H9 (cell line): ENCODE results near the gene IFNG-AS1. TPM values are rescaled to one million over a fixed set of nuclear protein-coding genes. Genes with fewer than 3 reads are reported as not detected.

Experiments used
- DNase-seq: peaks from one replicate; pipeline ENCODE4 v3.0.0-alpha.2; 2017
- H2AFZ ChIP-seq: one replicate; pipeline ENCODE4 v1.6.1; 2013; ENCODE audit warnings: mild to moderate bottlenecking, low read length, control low read depth, moderate library complexity
- H2AK5ac ChIP-seq: 2 replicates; pipeline ENCODE4 v1.6.1; 2013; ENCODE audit warnings: low read length, control low read depth, mixed read lengths; ENCODE audit not compliant: insufficient read length
- H2BK120ac ChIP-seq: one replicate; pipeline ENCODE4 v1.6.1; 2013; ENCODE audit warnings: low read depth, mild to moderate bottlenecking, low read length, control low read depth, inconsistent platforms; ENCODE audit not compliant: poor library complexity, severe bottlenecking
- H2BK12ac ChIP-seq: 2 replicates; pipeline ENCODE4 v1.6.1; 2013; ENCODE audit warnings: low read length, control low read depth, mixed read lengths, low read depth; ENCODE audit not compliant: insufficient read length
- H2BK15ac ChIP-seq: 2 replicates; pipeline ENCODE4 v1.6.1; 2013; ENCODE audit warnings: low read depth, low read length, control low read depth
- H2BK20ac ChIP-seq: one replicate; pipeline ENCODE4 v1.6.1; 2013; ENCODE audit warnings: low read depth, mild to moderate bottlenecking, low read length, control low read depth, inconsistent platforms; ENCODE audit not compliant: poor library complexity, severe bottlenecking
- H2BK5ac ChIP-seq: 2 replicates; pipeline ENCODE4 v1.6.1; 2013; ENCODE audit warnings: low read length, control low read depth, mixed read lengths; ENCODE audit not compliant: insufficient read length
- H3K14ac ChIP-seq: 2 replicates; pipeline ENCODE4 v1.6.1; 2013; ENCODE audit warnings: low read length, control low read depth; ENCODE audit not compliant: insufficient read depth
- H3K18ac ChIP-seq: 2 replicates; pipeline ENCODE4 v1.6.1; 2013; ENCODE audit warnings: low read depth, mild to moderate bottlenecking, mixed read lengths, low read length, control low read depth; ENCODE audit not compliant: insufficient read length
- H3K23ac ChIP-seq: 2 replicates; pipeline ENCODE4 v1.6.1; 2013; ENCODE audit warnings: low read length, control low read depth, mixed read lengths, low read depth; ENCODE audit not compliant: insufficient read length
- H3K23me2 ChIP-seq: 2 replicates; pipeline ENCODE4 v1.6.1; 2013; ENCODE audit warnings: low read depth, mild to moderate bottlenecking, mixed read lengths, low read length, control low read depth; ENCODE audit not compliant: insufficient read length, poor library complexity, severe bottlenecking
- H3K27ac ChIP-seq: 2 replicates; pipeline ENCODE4 v1.5.1; 2013; ENCODE audit warnings: low read length, control low read depth, mixed read lengths, low read depth; ENCODE audit not compliant: insufficient read length
- H3K27me3 ChIP-seq: 2 replicates; pipeline ENCODE4 v1.6.1; 2013; ENCODE audit warnings: low read length, control low read depth, inconsistent platforms; ENCODE audit not compliant: insufficient read depth
- H3K4ac ChIP-seq: 2 replicates; pipeline ENCODE4 v1.6.1; 2013; ENCODE audit warnings: low read depth, mild to moderate bottlenecking, control low read depth, inconsistent platforms, low read length, moderate library complexity
- H3K4me1 ChIP-seq: 2 replicates; pipeline ENCODE4 v1.6.1; 2013; ENCODE audit warnings: low read length, control low read depth, inconsistent platforms; ENCODE audit not compliant: insufficient read depth
- H3K4me2 ChIP-seq: 2 replicates; pipeline ENCODE4 v1.6.1; 2013; ENCODE audit warnings: low read length, control low read depth, mixed read lengths; ENCODE audit not compliant: insufficient read length, insufficient read depth
- H3K56ac ChIP-seq: 2 replicates; pipeline ENCODE4 v1.6.1; 2013; ENCODE audit warnings: low read depth, mild to moderate bottlenecking, mixed read lengths, low read length, control low read depth; ENCODE audit not compliant: insufficient read length
- H3K79me1 ChIP-seq: 2 replicates; pipeline ENCODE4 v1.6.1; 2013; ENCODE audit warnings: low read depth, mild to moderate bottlenecking, moderate library complexity, low read length, control low read depth, inconsistent platforms; ENCODE audit not compliant: insufficient read depth, poor library complexity, severe bottlenecking
- H3K79me2 ChIP-seq: 2 replicates; pipeline ENCODE4 v1.6.1; 2013; ENCODE audit warnings: low read length, control low read depth, inconsistent platforms; ENCODE audit not compliant: insufficient read depth
- H3K9ac ChIP-seq: 2 replicates; pipeline ENCODE4 v1.6.1; 2013; ENCODE audit warnings: low read length, control low read depth, mixed read lengths; ENCODE audit not compliant: insufficient read length; ENCODE audit errors: extremely low read depth
- H3K9me3 ChIP-seq: one replicate; pipeline ENCODE4 v1.6.1; 2013; ENCODE audit warnings: low read depth, low read length, inconsistent platforms; ENCODE audit not compliant: control insufficient read depth
- H3T11ph ChIP-seq: one replicate; pipeline ENCODE4 v1.6.1; 2013; ENCODE audit warnings: mild to moderate bottlenecking, low read length, control low read depth, inconsistent platforms
- H4K20me1 ChIP-seq: one replicate; pipeline ENCODE4 v1.6.1; 2013; ENCODE audit not compliant: control insufficient read depth, insufficient read length, insufficient read depth
- H4K5ac ChIP-seq: 2 replicates; pipeline ENCODE4 v1.6.1; 2013; ENCODE audit warnings: low read depth, mild to moderate bottlenecking, mixed read lengths, low read length, control low read depth; ENCODE audit not compliant: insufficient read length
- H4K8ac ChIP-seq: replicated peaks from 2 replicates; pipeline ENCODE4 v1.6.1; 2013; ENCODE audit warnings: low read length, control low read depth, mixed read lengths, low read depth; ENCODE audit not compliant: insufficient read length
- H4K91ac ChIP-seq: 2 replicates; pipeline ENCODE4 v1.6.1; 2013; ENCODE audit warnings: low read depth, mild to moderate bottlenecking, moderate library complexity, mixed read lengths, low read length, control low read depth; ENCODE audit not compliant: insufficient read length
- H3K27ac Mint-ChIP-seq, 3 experiments: 2 replicates in 2 of 3; 3 replicates in 1 of 3; pipeline ENCODE4 v1.8.0; 2020 to 2021; ENCODE audit warnings: mixed read lengths in 3 of 3, mild to moderate bottlenecking in 1 of 3, moderate library complexity in 1 of 3
- H3K27me3 Mint-ChIP-seq: 2 replicates; pipeline ENCODE4 v1.8.0; 2021; ENCODE audit warnings: low read depth, mild to moderate bottlenecking, moderate library complexity, mixed read lengths
- H3K36me3 Mint-ChIP-seq, 3 experiments: 2 replicates in 2 of 3; 3 replicates in 1 of 3; pipeline ENCODE4 v1.8.0; 2020 to 2021; ENCODE audit warnings: low read depth in 3 of 3, mixed read lengths in 3 of 3; ENCODE audit not compliant: insufficient read depth in 1 of 3
- H3K4me1 Mint-ChIP-seq, 2 experiments: 2 replicates each; pipeline ENCODE4 v1.8.0; 2020; ENCODE audit warnings: mixed read lengths in 2 of 2
- H3K4me3 Mint-ChIP-seq, 2 experiments: 2 replicates in 1 of 2; 3 replicates in 1 of 2; pipeline ENCODE4 v1.8.0; 2020 to 2021; ENCODE audit warnings: mild to moderate bottlenecking in 2 of 2, mixed read lengths in 2 of 2, moderate library complexity in 1 of 2
- H3K9me3 Mint-ChIP-seq, 2 experiments: 2 replicates in 1 of 2; 3 replicates in 1 of 2; pipeline ENCODE4 v1.8.0; 2020; ENCODE audit warnings: mild to moderate bottlenecking in 2 of 2, mixed read lengths in 2 of 2, moderate library complexity in 1 of 2
- CTCF ChIP-seq: fragments of 200-600 bp; sonication (generic); conservative IDR thresholded peaks from 3 replicates; pipeline ENCODE4 v1.8.0; 2021; ENCODE audit warnings: antibody characterized with exemption, mild to moderate bottlenecking
- WGBS: extraction: QIAGEN DNeasy Blood & Tissue Kit; methylation state at CpG from one replicate; pipeline ENCODE4 v1.1.7; 2013; ENCODE audit warnings: missing lambda C conversion rate, low lambda C conversion rate, mixed read lengths; ENCODE audit not compliant: insufficient read length; ENCODE audit errors: extremely low coverage; 5-methylcytosine and 5-hydroxymethylcytosine counted together
- total RNA-seq: library from RNA; stranded (reverse); gene quantifications from 2 replicates; pipeline ENCODE4 v1.2.1, GENCODE V29; 2021

IFNG-AS1 gene
- total RNA-seq, 1 experiment from 2014 or later, result not detected

DNA sequence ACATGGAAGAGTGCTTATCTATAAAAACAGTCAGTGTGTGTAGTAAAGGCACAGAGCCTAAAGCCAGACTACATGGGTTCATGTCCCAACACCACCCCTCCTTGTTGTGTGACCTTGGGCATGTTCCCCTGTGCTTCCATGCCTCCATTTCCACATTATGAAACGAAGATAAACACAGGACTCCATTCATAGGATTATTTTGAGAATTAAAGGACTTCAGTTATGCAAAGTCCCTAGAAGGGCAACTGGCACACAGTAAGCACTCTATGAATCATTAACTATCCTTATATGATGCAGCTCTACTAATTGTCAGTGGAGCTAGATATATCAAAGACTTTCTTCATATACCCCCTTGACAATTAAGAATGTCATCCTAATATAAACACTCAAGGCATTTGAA is 17.8 kb downstream of the IFNG-AS1 start:
- Histone ChIP-seq H3K23ac (no peak overlapping the region), H4K20me1 (no peaks in the 10 kb centered on the region), H2BK120ac (no peak overlapping the region), H3K18ac (no peak overlapping the region), H2BK12ac (no peak overlapping the region), H3K27ac (no peak overlapping the region), H2BK20ac (no peak overlapping the region), H4K5ac (no peak overlapping the region), H2AK5ac (no peak overlapping the region), H3K23me2 (no peaks in the 10 kb centered on the region), H3K79me1 (no peaks in the 10 kb centered on the region), H4K8ac (no peak overlapping the region), H3K27me3 (no peaks in the 10 kb centered on the region), H3K9me3 (no peaks in the 10 kb centered on the region), H3K4me1 (no peaks in the 10 kb centered on the region), H3K79me2 (no peaks in the 10 kb centered on the region), H3T11ph (no peak overlapping the region), H2BK15ac (no peak overlapping the region), H4K91ac (no peak overlapping the region), H3K4ac (no peak overlapping the region), H3K4me2 (no peak overlapping the region), H2AFZ (no peak overlapping the region), H3K14ac (no peak overlapping the region), H2BK5ac (no peak overlapping the region), H3K56ac (no peak overlapping the region), H3K9ac (no peak overlapping the region)
- peaks cover 0 to 11% (median 7%) of the 10 kb centered on the region in 3 experiments; a peak in 3 of 7 replicates for H3K36me3 Mint-ChIP-seq
- TF ChIP-seq CTCF, result no peak
- H3K27ac Mint-ChIP-seq, result no peak overlapping the region
- no peak overlapping the region for H3K4me3 Mint-ChIP-seq
- no peaks in the 10 kb centered on the region for H3K27me3 Mint-ChIP-seq
- peaks cover 1% of the 10 kb centered on the region in 2 experiments for H3K4me1 Mint-ChIP-seq
- WGBS, result no CpG with 5 or more reads among the region's 1 CpG
- peaks cover 6 to 13% of the 10 kb centered on the region in 2 experiments; a peak in 4 of 5 replicates for H3K9me3 Mint-ChIP-seq
- no peak for DNase-seq
